ENCODE data around the gene HPCAL1.

The HPCAL1 gene

GRCh38 chr2:10323535-10323934, 20.8 kb downstream of the HPCAL1 start:
- Mint-ChIP-seq H3K4me3 (no peak overlapping the region), H3K27me3 (no peaks in the 10 kb centered on the region), H3K36me3 (peaks cover 21 to 22% of the 10 kb centered on the region in 2 donors), H3K4me1 (peaks cover 45 to 55% of the 10 kb centered on the region in 2 donors), H3K9me3 (peaks cover 0 to 2% of the 10 kb centered on the region in 2 donors), H3K27ac (no peak overlapping the region)
- DNase-seq: no peak
- no peak for ATAC-seq (replicated peaks)

GRCh38 chr2:10324095-10324832, 21.6 kb downstream of the HPCAL1 start:
- DNase-seq (no peak), ATAC-seq (replicated peaks) (no peak)
- Mint-ChIP-seq H3K9me3 (peaks cover 0 to 2% of the 10 kb centered on the region in 2 donors), H3K27ac (no peak overlapping the region), H3K4me3 (no peak overlapping the region), H3K4me1 (peaks cover 49 to 63% of the 10 kb centered on the region in 2 donors), H3K27me3 (no peaks in the 10 kb centered on the region), H3K36me3 (peaks cover 19 to 22% of the 10 kb centered on the region in 2 donors)

GRCh38 chr2:10325278-10326145, 22.8 kb downstream of the HPCAL1 start:
- Mint-ChIP-seq H3K9me3 (peaks cover 0 to 2% of the 10 kb centered on the region in 2 donors), H3K4me3 (no peak overlapping the region), H3K36me3 (peaks cover 17 to 19% of the 10 kb centered on the region in 2 donors), H3K27ac (no peak overlapping the region), H3K27me3 (no peaks in the 10 kb centered on the region), H3K4me1 (peaks cover 55 to 66% of the 10 kb centered on the region in 2 donors)
- DNase-seq (no peak), ATAC-seq (replicated peaks) (no peak)

- no peaks in the 10 kb centered on the region for H3K9me3 Mint-ChIP-seq
- ATAC-seq (replicated peaks) (no peak), DNase-seq (no peak)
- peak overlapping the region; percentile 31 for H3K27ac Mint-ChIP-seq
- H3K27me3 Mint-ChIP-seq: no peaks in the 10 kb centered on the region
- peaks cover 59 to 67% of the 10 kb centered on the region in 2 donors for H3K4me1 Mint-ChIP-seq
- no peak overlapping the region for H3K4me3 Mint-ChIP-seq
- H3K36me3 Mint-ChIP-seq: peaks cover 13 to 15% of the 10 kb centered on the region in 2 donors
Measured at GRCh38 chr2:10326151-10326616, 23.5 kb downstream of the HPCAL1 start.

GRCh38 chr2:10326707-10327594, 24.2 kb downstream of the HPCAL1 start:
- DNase-seq (no peak), ATAC-seq (replicated peaks) (no peak)
- Mint-ChIP-seq H3K36me3 (peaks cover 13 to 15% of the 10 kb centered on the region in 2 donors), H3K4me3 (no peak overlapping the region), H3K27ac (no peak overlapping the region), H3K9me3 (no peaks in the 10 kb centered on the region), H3K4me1 (peaks cover 66 to 75% of the 10 kb centered on the region in 2 donors), H3K27me3 (no peaks in the 10 kb centered on the region)

- Mint-ChIP-seq H3K9me3 (no peaks in the 10 kb centered on the region), H3K27me3 (no peaks in the 10 kb centered on the region), H3K4me3 (no peak overlapping the region), H3K4me1 (peaks cover 76 to 86% of the 10 kb centered on the region in 2 donors), H3K36me3 (peaks cover 6% of the 10 kb centered on the region in 2 donors), H3K27ac (peak overlapping the region; percentile 51)
- DNase-seq: no peak
- no peak for ATAC-seq (replicated peaks)
Measured at GRCh38 chr2:10327896-10328669, 25.4 kb downstream of the HPCAL1 start.

GRCh38 chr2:10328670-10329579, 26.2 kb downstream of the HPCAL1 start:
- H3K36me3 Mint-ChIP-seq: no peaks in the 10 kb centered on the region
- peak overlapping the region; percentile 95 for H3K27ac Mint-ChIP-seq
- DNase-seq (no peak), ATAC-seq (replicated peaks) (no peak)
- H3K4me1 Mint-ChIP-seq: peaks cover 73 to 94% of the 10 kb centered on the region in 2 donors
- H3K27me3 Mint-ChIP-seq: no peaks in the 10 kb centered on the region
- no peaks in the 10 kb centered on the region for H3K9me3 Mint-ChIP-seq
- H3K4me3 Mint-ChIP-seq: peak overlapping the region in 1 of 2 donors; percentile 78

GRCh38 chr2:10329580-10329879, 26.8 kb downstream of the HPCAL1 start:
- H3K9me3 Mint-ChIP-seq: no peaks in the 10 kb centered on the region
- peaks cover under 1% of the 10 kb centered on the region in 2 donors for H3K36me3 Mint-ChIP-seq
- peak overlapping the region; percentile 78 to 88 for H3K4me3 Mint-ChIP-seq
- H3K4me1 Mint-ChIP-seq: peaks cover 73 to 89% of the 10 kb centered on the region in 2 donors
- ATAC-seq (replicated peaks) (no peak), DNase-seq (no peak)
- H3K27ac Mint-ChIP-seq: peak overlapping the region; percentile 95
- no peaks in the 10 kb centered on the region for H3K27me3 Mint-ChIP-seq

GRCh38 chr2:10329880-10330699, 27.4 kb downstream of the HPCAL1 start:
- no peak for ATAC-seq (replicated peaks)
- Mint-ChIP-seq H3K36me3 (peaks cover 6% of the 10 kb centered on the region in 2 donors), H3K27ac (peak overlapping the region; percentile 95)

GRCh38 chr2:10330700-10331026, 28.0 kb downstream of the HPCAL1 start:
- DNase-seq (no peak), ATAC-seq (replicated peaks) (no peak)
- Mint-ChIP-seq H3K4me1 (peaks cover 71 to 80% of the 10 kb centered on the region in 2 donors), H3K27me3 (no peaks in the 10 kb centered on the region), H3K36me3 (peaks cover 8 to 12% of the 10 kb centered on the region in 2 donors), H3K27ac (peak overlapping the region; percentile 95), H3K4me3 (peak overlapping the region; percentile 78 to 88), H3K9me3 (peaks cover 7% of the 10 kb centered on the region in 2 donors)

More at GRCh38 chr2:10329880-10330699, 27.4 kb downstream of the HPCAL1 start:
- peak overlapping the region; percentile 78 to 88 for H3K4me3 Mint-ChIP-seq
- DNase-seq: no peak
- H3K4me1 Mint-ChIP-seq: peaks cover 73 to 85% of the 10 kb centered on the region in 2 donors
- H3K9me3 Mint-ChIP-seq: peaks cover 4 to 5% of the 10 kb centered on the region in 2 donors
- no peaks in the 10 kb centered on the region for H3K27me3 Mint-ChIP-seq

- peak; percentile 24 for DNase-seq
- H3K27me3 Mint-ChIP-seq: no peaks in the 10 kb centered on the region
- peak overlapping the region; percentile 78 to 88 for H3K4me3 Mint-ChIP-seq
- ATAC-seq (replicated peaks): peak; percentile 9 to 15
- H3K4me1 Mint-ChIP-seq: peaks cover 66 to 75% of the 10 kb centered on the region in 2 donors
- peaks cover 7% of the 10 kb centered on the region in 2 donors for H3K9me3 Mint-ChIP-seq
- H3K36me3 Mint-ChIP-seq: peaks cover 8 to 13% of the 10 kb centered on the region in 2 donors
- H3K27ac Mint-ChIP-seq: peak overlapping the region; percentile 95
Measured at GRCh38 chr2:10331027-10331701, 28.5 kb downstream of the HPCAL1 start.
